ENCODE data around the gene RASGRF1. TPM values are rescaled to one million over a fixed set of nuclear protein-coding genes. Genes with fewer than 3 reads are reported as not detected.

The RASGRF1 gene
- total RNA-seq, 4 donors from 2014 or later, result 0.80 TPM; not detected in 3

GRCh38 chr15:79122391-79122790, 31.8 kb upstream of the RASGRF1 start:
- WGBS, result 93% methylated on average over 5 of the region's 5 CpGs
- TF ChIP-seq POLR2A (IDR thresholded peaks at IDR 0.05) (no peak), EP300 (IDR thresholded peaks at IDR 0.05) (no peak), POLR2AphosphoS5 (IDR thresholded peaks at IDR 0.05) (no peak), CTCF (IDR thresholded peaks at IDR 0.05) (no peak)
- H3K4me3 ChIP-seq, result no peak overlapping the region
- no peaks in the 10 kb centered on the region for H3K9me3 ChIP-seq
- peaks cover 2% of the 10 kb centered on the region for H3K27me3 ChIP-seq
- H3K27ac ChIP-seq, result no peak overlapping the region
- no peaks in the 10 kb centered on the region for H3K36me3 ChIP-seq
- H3K4me1 ChIP-seq, result no peaks in the 10 kb centered on the region
- no peak for DNase-seq (ENCODE audit: low spot score in 2 of 2)

DNA sequence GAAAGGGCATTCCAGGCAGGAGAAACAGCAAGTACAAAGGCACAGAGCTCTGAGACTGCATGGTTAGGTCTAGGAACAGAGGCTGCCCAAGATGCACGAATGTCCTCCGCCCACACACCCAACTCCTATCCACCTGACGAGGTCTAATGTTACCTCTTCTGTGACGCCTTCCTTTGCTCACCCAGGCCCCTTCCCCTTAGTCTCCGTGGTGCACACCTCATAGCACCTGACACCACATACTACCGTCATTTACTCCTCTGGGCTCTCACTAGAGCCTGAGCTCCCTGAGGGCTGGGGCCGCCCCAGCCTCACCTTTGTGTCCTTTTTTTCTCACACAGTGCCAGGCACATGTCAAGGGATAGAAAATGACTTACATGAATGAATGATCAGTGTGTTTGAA, 31.0 kb upstream of the RASGRF1 start:
- no peaks in the 10 kb centered on the region for H3K4me1 ChIP-seq
- 91% methylated on average over 7 of the region's 7 CpGs for WGBS
- H3K9me3 ChIP-seq, result no peaks in the 10 kb centered on the region

GRCh38 chr15:79117442-79118204, 27.0 kb upstream of the RASGRF1 start:
- 66% methylated on average over 3 of the region's 3 CpGs for WGBS
- TF ChIP-seq EP300 (IDR thresholded peaks at IDR 0.05), result no peak
- TF ChIP-seq POLR2A (IDR thresholded peaks at IDR 0.05), result no peak
- no peak for TF ChIP-seq CTCF (IDR thresholded peaks at IDR 0.05)
- no peak for TF ChIP-seq POLR2AphosphoS5 (IDR thresholded peaks at IDR 0.05)

More for the DNA sequence above, 31.0 kb upstream of the RASGRF1 start:
- TF ChIP-seq POLR2A (IDR thresholded peaks at IDR 0.05), result no peak
- TF ChIP-seq CTCF (IDR thresholded peaks at IDR 0.05), result no peak
- no peak for TF ChIP-seq EP300 (IDR thresholded peaks at IDR 0.05)
- no peak for TF ChIP-seq POLR2AphosphoS5 (IDR thresholded peaks at IDR 0.05)
- no peaks in the 10 kb centered on the region for H3K36me3 ChIP-seq
- no peak for DNase-seq (ENCODE audit: low spot score in 2 of 2)
- H3K27me3 ChIP-seq, result peaks cover 4% of the 10 kb centered on the region
- H3K27ac ChIP-seq, result no peak overlapping the region
- H3K4me3 ChIP-seq, result no peak overlapping the region

GRCh38 chr15:79116771-79117170, 26.2 kb upstream of the RASGRF1 start:
- Histone ChIP-seq H3K27ac (no peak overlapping the region), H3K4me1 (no peaks in the 10 kb centered on the region), H3K36me3 (no peaks in the 10 kb centered on the region), H3K27me3 (peaks cover 13% of the 10 kb centered on the region), H3K9me3 (no peaks in the 10 kb centered on the region), H3K4me3 (no peak overlapping the region)
- TF ChIP-seq POLR2AphosphoS5 (IDR thresholded peaks at IDR 0.05) (no peak), CTCF (IDR thresholded peaks at IDR 0.05) (no peak), POLR2A (IDR thresholded peaks at IDR 0.05) (no peak), EP300 (IDR thresholded peaks at IDR 0.05) (no peak)
- no peak for DNase-seq (ENCODE audit: low spot score in 2 of 2)
- WGBS, result 89% methylated on average over 4 of the region's 4 CpGs

More at GRCh38 chr15:79117442-79118204, 27.0 kb upstream of the RASGRF1 start:
- Histone ChIP-seq H3K4me1 (no peaks in the 10 kb centered on the region), H3K36me3 (no peaks in the 10 kb centered on the region), H3K27ac (no peak overlapping the region), H3K4me3 (no peak overlapping the region), H3K27me3 (peaks cover 10% of the 10 kb centered on the region), H3K9me3 (no peaks in the 10 kb centered on the region)
- no peak for DNase-seq (ENCODE audit: low spot score in 2 of 2)

GRCh38 chr15:79115986-79116665, 25.5 kb upstream of the RASGRF1 start:
- Histone ChIP-seq H3K4me3 (no peak overlapping the region), H3K9me3 (no peaks in the 10 kb centered on the region), H3K4me1 (no peaks in the 10 kb centered on the region), H3K27ac (no peak overlapping the region), H3K36me3 (no peaks in the 10 kb centered on the region), H3K27me3 (peaks cover 13% of the 10 kb centered on the region)
- DNase-seq (ENCODE audit: low spot score in 2 of 2), result no peak
- no peak for TF ChIP-seq EP300 (IDR thresholded peaks at IDR 0.05)
- TF ChIP-seq POLR2AphosphoS5 (IDR thresholded peaks at IDR 0.05), result no peak
- no peak for TF ChIP-seq POLR2A (IDR thresholded peaks at IDR 0.05)
- no peak for TF ChIP-seq CTCF (IDR thresholded peaks at IDR 0.05)
- 71% methylated on average over 7 of the region's 7 CpGs for WGBS
